A549 (cell line): ENCODE results near the gene PKIG. TPM values are rescaled to one million over a fixed set of nuclear protein-coding genes. Genes with fewer than 3 reads are reported as not detected.

Experiments used
- ATAC-seq, 2 experiments: fragments of 200-7000 bp in 1 of 2; fragments of >200 bp in 1 of 2; cut with Nextera tagmentation in 1 of 2; cut with Tn5 transposase in 1 of 2; 3 replicates each; pipeline versions ENCODE4 v1.8.0 to v1.9.1; 2018 to 2020; ENCODE audit warnings: mild to moderate bottlenecking in 1 of 2, moderate library complexity in 1 of 2
- CTCF ChIA-PET: fragments of 300-600 bp; sonication (Branson Sonifier 250); formaldehyde crosslinking; extraction: SDS; loops from one replicate; lab custom pipeline; 2021; ENCODE audit warnings: antibody characterized with exemption, inconsistent platforms; lab: Yijun Ruan, JAX
- POLR2A ChIA-PET: fragments of 350-600 bp; formaldehyde crosslinking; extraction: SDS; loops from one replicate; lab custom pipeline; 2021; ENCODE audit warnings: antibody characterized with exemption, inconsistent platforms; lab: Yijun Ruan, JAX
- DNase-seq, 2 experiments: peaks; one replicate each; pipeline versions ENCODE4 v3.0.0 to v3.0.0-alpha.2; 2011 to 2016; ENCODE audit warnings: low read depth in 1 of 2, low spot score in 1 of 2
- FAIRE-seq: peaks from 2 replicates; lab custom pipeline; 2011; peaks lifted over from hg19 to GRCh38; lab: Jason Lieb, UNC
- H3K27ac ChIP-seq, 2 experiments: fragments of >200 bp; sonication (Bioruptor Twin); formaldehyde crosslinking; 3 replicates each; pipeline ENCODE4 v1.5.1; 2016 to 2017
- H3K4me1 ChIP-seq: fragments of >200 bp; sonication (Bioruptor Twin); formaldehyde crosslinking; 3 replicates; pipeline ENCODE4 v1.6.1; 2016
- H3K4me2 ChIP-seq: fragments of >200 bp; sonication (Bioruptor Twin); formaldehyde crosslinking; 3 replicates; pipeline ENCODE4 v1.6.1; 2016
- H3K4me3 ChIP-seq: fragments of >200 bp; sonication (Bioruptor Twin); formaldehyde crosslinking; 3 replicates; pipeline ENCODE4 v1.5.1; 2016
- H3K9me3 ChIP-seq: fragments of >200 bp; sonication (Bioruptor Twin); formaldehyde crosslinking; 3 replicates; pipeline ENCODE4 v1.6.1; 2016
- ATOH8 ChIP-seq: fragments of 250-450 bp; sonication (Bioruptor Pico); IDR thresholded peaks from 2 replicates; pipeline ENCODE4 v1.5.0; 2020; ENCODE audit warnings: low read depth, mild to moderate bottlenecking, moderate library complexity
- BHLHE40 ChIP-seq: IDR thresholded peaks from 2 replicates; pipeline ENCODE4 v1.6.1; 2012; ENCODE audit warnings: low read depth, low read length, inconsistent platforms
- CBX8 ChIP-seq: fragments of 200-600 bp; sonication (generic); IDR thresholded peaks from 2 replicates; pipeline ENCODE4 v1.6.1; 2016
- CTCF ChIP-seq: fragments of >200 bp; sonication (Bioruptor Twin); formaldehyde crosslinking; IDR thresholded peaks from 3 replicates; pipeline ENCODE4 v1.5.1; 2016
- EHMT2 ChIP-seq: fragments of 200-600 bp; sonication (generic); IDR thresholded peaks from 2 replicates; pipeline ENCODE4 v1.6.1; 2016; ENCODE audit warnings: antibody characterized with exemption, low read depth, mild to moderate bottlenecking, moderate library complexity
- FOSL2 ChIP-seq, 2 experiments: fragments of 450-650 bp in 1 of 2; fragments of >200 bp in 1 of 2; sonication (Bioruptor Twin) in 1 of 2; formaldehyde crosslinking; IDR thresholded peaks; 2 replicates each; pipeline versions ENCODE4 v1.5.0 to v1.6.1; 2016 to 2020; ENCODE audit warnings: mild to moderate bottlenecking in 1 of 2, moderate library complexity in 1 of 2
- HDAC2 ChIP-seq: fragments of 200-600 bp; sonication (generic); IDR thresholded peaks from 2 replicates; pipeline ENCODE4 v1.6.1; 2016
- HES2 ChIP-seq: fragments of >200 bp; sonication (Bioruptor Twin); formaldehyde crosslinking; IDR thresholded peaks from 2 replicates; pipeline ENCODE4 v1.6.1; 2016
- HMGXB4 ChIP-seq: fragments of 250-450 bp; sonication (Bioruptor Pico); IDR thresholded peaks from 2 replicates; pipeline ENCODE4 v1.5.0; 2021; ENCODE audit warnings: mild to moderate bottlenecking, moderate library complexity, borderline replicate concordance
- HOXB13 ChIP-seq: fragments of 250-450 bp; sonication (Bioruptor Pico); IDR thresholded peaks from 2 replicates; pipeline ENCODE4 v1.5.0; 2020; ENCODE audit warnings: low read depth, mild to moderate bottlenecking, moderate library complexity
- NPAS2 ChIP-seq: fragments of 250-450 bp; sonication (Bioruptor Pico); IDR thresholded peaks from 2 replicates; pipeline ENCODE4 v1.8.0; 2022; ENCODE audit warnings: mild to moderate bottlenecking, moderate library complexity, borderline replicate concordance
- PBX3 ChIP-seq: IDR thresholded peaks from 2 replicates; pipeline ENCODE4 v1.6.1; 2012
- POLR2AphosphoS2 ChIP-seq: conservative IDR thresholded peaks from 2 replicates; pipeline ENCODE4 v1.6.1; 2012; ENCODE audit warnings: low read length, improper control_type of control experiment, inconsistent platforms
- RCOR1 ChIP-seq: fragments of 150-350 bp; IDR thresholded peaks from 2 replicates; pipeline ENCODE4 v1.6.1; 2014; ENCODE audit warnings: antibody characterized with exemption, low read length, low read depth
- RFX5 ChIP-seq: fragments of 450-650 bp; IDR thresholded peaks from 2 replicates; pipeline ENCODE4 v1.7.1; 2014; ENCODE audit warnings: antibody characterized with exemption, mild to moderate bottlenecking, moderate library complexity
- SMC3 ChIP-seq: fragments of >200 bp; sonication (Bioruptor Twin); formaldehyde crosslinking; IDR thresholded peaks from 3 replicates; pipeline ENCODE4 v1.6.1; 2018; ENCODE audit warnings: inconsistent platforms
- SREBF2 ChIP-seq: fragments of 450-650 bp; IDR thresholded peaks from 2 replicates; pipeline ENCODE4 v1.6.1; 2014; ENCODE audit warnings: mild to moderate bottlenecking, moderate library complexity
- TFCP2L1 ChIP-seq: fragments of 250-450 bp; sonication (Bioruptor Pico); IDR thresholded peaks from 2 replicates; pipeline ENCODE4 v1.5.0; 2021; ENCODE audit warnings: mild to moderate bottlenecking
- ZNF302 ChIP-seq: fragments of 250-450 bp; sonication (Bioruptor Pico); IDR thresholded peaks from 2 replicates; pipeline ENCODE4 v1.9.0; 2021; ENCODE audit warnings: inconsistent platforms, mild to moderate bottlenecking, moderate library complexity
- WGBS: methylation state at CpG from one replicate; pipeline ENCODE4 v1.1.6; 2017; ENCODE audit errors: missing lambda C conversion rate; 5-methylcytosine and 5-hydroxymethylcytosine counted together
- polyA plus RNA-seq, 4 experiments: library from polyadenylated mRNA; depleted of rRNA in 3 of 4; stranded (reverse); fragments of >200 nt; fragmentation: RNase III in 1 of 4; extraction: RNeasy Plus Mini Kit Qiagen cat#74134 plus additional on column Dnase treatment in 1 of 4; gene quantifications; 2 replicates in 3 of 4; 3 replicates in 1 of 4; pipeline ENCODE4 v1.2.3, GENCODE V29; 2011 to 2017

Gene PKIG
- polyA plus RNA-seq, 2 of the 4 experiments (the other 2 are of a cell fraction): 24.0 to 31.1 TPM

GRCh38 chr20:44598423-44599305, 16.3 kb downstream of the PKIG start:
- DNase-seq: no peak
- FAIRE-seq: no peak
- ChIA-PET POLR2A (interaction anchor here (1.4 kb wide), 1 partner anchor 11 kb away, joined by 3 read pairs; no protein-coding TSS in a partner anchor), CTCF (interaction anchor here (0.6 to 4.0 kb wide), 8 partner anchors 9 to 284 kb away, joined by 3 to 27 read pairs (median 4); no protein-coding TSS in a partner anchor)
- 85% methylated on average over 4 of the region's 4 CpGs for WGBS
- H3K9me3 ChIP-seq: no peaks in the 10 kb centered on the region
- no peak overlapping the region for H3K4me3 ChIP-seq
- H3K4me2 ChIP-seq: no peak overlapping the region
- TF ChIP-seq CTCF (no peak), EHMT2 (no peak), POLR2AphosphoS2 (no peak), RFX5 (no peak), FOSL2 (IDR thresholded peaks at IDR 0.05) (no peak), FOSL2 (CRISPR knock-in tag; IDR thresholded peaks at IDR 0.05) (no peak), HOXB13 (no peak), NPAS2 (CRISPR knock-in tag) (no peak), HDAC2 (no peak), BHLHE40 (no peak)
- ATAC-seq: peak in 1 of 2 experiments; percentile 49; a peak in 1 of 6 replicates
- H3K4me1 ChIP-seq: peaks cover 39% of the 10 kb centered on the region
- H3K27ac ChIP-seq: peak overlapping the region in 1 of 2 experiments; percentile 8; a peak in 1 of 6 replicates

- Histone ChIP-seq H3K4me1 (peaks cover 28% of the 10 kb centered on the region), H3K4me3 (no peak overlapping the region), H3K27ac (no peak overlapping the region), H3K9me3 (no peaks in the 10 kb centered on the region), H3K4me2 (no peak overlapping the region)
- TF ChIP-seq HMGXB4 (CRISPR knock-in tag) (no peak), CBX8 (no peak), ATOH8 (CRISPR knock-in tag) (no peak), SREBF2 (no peak), RCOR1 (no peak), HES2 (no peak), POLR2AphosphoS2 (no peak), TFCP2L1 (CRISPR knock-in tag) (no peak), NPAS2 (CRISPR knock-in tag) (no peak), PBX3 (no peak), SMC3 (no peak), ZNF302 (no peak), FOSL2 (IDR thresholded peaks at IDR 0.05) (no peak), FOSL2 (CRISPR knock-in tag; IDR thresholded peaks at IDR 0.05) (no peak)
- no peak for FAIRE-seq
- ATAC-seq: no peak
- ChIA-PET POLR2A (no interaction called here), CTCF (interaction anchor here (4.0 kb wide), 1 partner anchor 10 kb away, joined by 27 read pairs; no protein-coding TSS in a partner anchor)
- no peak for DNase-seq
- WGBS: 88% methylated on average over 1 of the region's 1 CpG
These were observed 17.3 kb downstream of the PKIG start for GRCh38 chr20:44599715-44600114.
